Cardiac muscle cell (in vitro differentiated cells and primary cell): ENCODE measurements around the gene MRPL45. TPM values are rescaled to one million over a fixed set of nuclear protein-coding genes. Genes with fewer than 3 reads are reported as not detected.
"Not testable (repeated sequence)": the region's sequence is repeated elsewhere in the genome, so short reads cannot be mapped to it uniquely, and the experiment has no call there.

Experiments
- DNase-seq, 2 donors: peaks; one replicate each; pipeline versions ENCODE4 v3.0.0 to v3.0.0-alpha.2; 2010 to 2017; ENCODE audit warnings: low read depth in 1 of 2, low spot score in 1 of 2
- H3K27ac ChIP-seq: fragments of 200-600 bp; sonication (generic); 2 replicates; pipeline ENCODE4 v1.5.1; 2016
- H3K27me3 ChIP-seq: fragments of 200-600 bp; sonication (generic); 2 replicates; pipeline ENCODE4 v1.6.0; 2016; ENCODE audit warnings: control low read depth
- H3K36me3 ChIP-seq: fragments of 200-600 bp; sonication (generic); 2 replicates; pipeline ENCODE4 v1.5.1; 2016; ENCODE audit warnings: control low read depth
- H3K4me1 ChIP-seq: fragments of 200-600 bp; sonication (generic); 2 replicates; pipeline ENCODE4 v1.8.1; 2017; ENCODE audit warnings: low read depth, mild to moderate bottlenecking, mixed run types
- H3K4me3 ChIP-seq: fragments of 200-600 bp; sonication (generic); 2 replicates; pipeline ENCODE4 v1.5.1; 2016; ENCODE audit warnings: mild to moderate bottlenecking
- H3K9me3 ChIP-seq: fragments of 200-600 bp; sonication (generic); 2 replicates; pipeline ENCODE4 v1.5.1; 2017; ENCODE audit warnings: low read depth, mild to moderate bottlenecking, control low read depth
- polyA plus RNA-seq: library from polyadenylated mRNA; unstranded; fragments of >200 nt; fragmentation: Nextera tagmentation; extraction: Ambion mirVana; gene quantifications from 2 replicates; pipeline ENCODE4 v1.2.1, GENCODE V29; 2016
- total RNA-seq: library from RNA; depleted of rRNA; stranded (reverse); fragments of >200 nt; gene quantifications from 2 replicates; pipeline ENCODE4 v1.2.3, GENCODE V29; 2016

The MRPL45 gene
- total RNA-seq (42.0 and 46.7 TPM in 2 replicates), polyA plus RNA-seq (43.5 and 49.0 TPM in 2 replicates)

GRCh38 chr17:38296834-38297517 lies at the start of gene MRPL45:
MRPL45 (plus strand) TSS chr17:38297168; CDS start chr17:38297184, 16 bp downstream.
- peak within 1 kb of the TSS; percentile 61 for H3K4me3 ChIP-seq
- H3K4me1 ChIP-seq, H3K36me3 ChIP-seq, H3K27me3 ChIP-seq, H3K9me3 ChIP-seq: not testable (repeated sequence)
- DNase-seq = peak; percentile 96 to 98
- H3K27ac ChIP-seq = peak within 1 kb of the TSS; percentile 94

GRCh38 chr17:38253191-38253590 lies 43.8 kb upstream of the MRPL45 start:
- DNase-seq = not testable (repeated sequence)

GRCh38 chr17:38254357-38254756 lies 42.6 kb upstream of the MRPL45 start:
- H3K4me3 ChIP-seq, H3K4me1 ChIP-seq, H3K36me3 ChIP-seq, H3K27me3 ChIP-seq, H3K27ac ChIP-seq, DNase-seq, H3K9me3 ChIP-seq: not testable (repeated sequence)

More at GRCh38 chr17:38253191-38253590, 43.8 kb upstream of the MRPL45 start:
- not testable (repeated sequence) for H3K36me3 ChIP-seq, H3K9me3 ChIP-seq, H3K4me3 ChIP-seq, H3K27ac ChIP-seq, H3K4me1 ChIP-seq, H3K27me3 ChIP-seq

- peak overlapping the region; percentile 71 for H3K4me3 ChIP-seq
- not testable (repeated sequence) for H3K27me3 ChIP-seq, H3K36me3 ChIP-seq, H3K4me1 ChIP-seq, H3K9me3 ChIP-seq, H3K27ac ChIP-seq
- DNase-seq = peak; percentile 86 to 88
These were observed 39.9 kb upstream of the MRPL45 start for GRCh38 chr17:38257013-38257621.

- H3K27me3 ChIP-seq, DNase-seq, H3K27ac ChIP-seq, H3K4me3 ChIP-seq, H3K36me3 ChIP-seq, H3K9me3 ChIP-seq, H3K4me1 ChIP-seq: not testable (repeated sequence)
These were observed 30.9 kb upstream of the MRPL45 start for GRCh38 chr17:38265974-38266506.

GRCh38 chr17:38266571-38266970 lies 30.4 kb upstream of the MRPL45 start:
- not testable (repeated sequence) for H3K9me3 ChIP-seq, H3K36me3 ChIP-seq, H3K4me3 ChIP-seq, DNase-seq, H3K4me1 ChIP-seq, H3K27me3 ChIP-seq, H3K27ac ChIP-seq

GRCh38 chr17:38268138-38268537 lies 28.8 kb upstream of the MRPL45 start:
- H3K27me3 ChIP-seq, H3K36me3 ChIP-seq, H3K4me1 ChIP-seq, H3K9me3 ChIP-seq, H3K27ac ChIP-seq, DNase-seq, H3K4me3 ChIP-seq: not testable (repeated sequence)

GRCh38 chr17:38269045-38269444 lies 27.9 kb upstream of the MRPL45 start:
- not testable (repeated sequence) for H3K9me3 ChIP-seq, H3K4me3 ChIP-seq, H3K36me3 ChIP-seq, H3K27ac ChIP-seq, H3K27me3 ChIP-seq, DNase-seq, H3K4me1 ChIP-seq

- H3K27me3 ChIP-seq, H3K36me3 ChIP-seq, H3K9me3 ChIP-seq, H3K4me1 ChIP-seq, H3K27ac ChIP-seq, H3K4me3 ChIP-seq: not testable (repeated sequence)
- DNase-seq = peak in 1 of 2 donors; percentile 7
These were observed 27.4 kb upstream of the MRPL45 start for GRCh38 chr17:38269552-38269951.

- peak in 1 of 2 donors; percentile 3 for DNase-seq
These were observed 11.0 kb upstream of the MRPL45 start for GRCh38 chr17:38285994-38286393.

GRCh38 chr17:38286501-38287091 lies 10.4 kb upstream of the MRPL45 start:
- not testable (repeated sequence) for H3K27me3 ChIP-seq, H3K4me3 ChIP-seq, H3K36me3 ChIP-seq, H3K4me1 ChIP-seq, H3K9me3 ChIP-seq
- H3K27ac ChIP-seq = peak overlapping the region; percentile 58
- peak; percentile 42 to 84 for DNase-seq

More at GRCh38 chr17:38285994-38286393, 11.0 kb upstream of the MRPL45 start:
- not testable (repeated sequence) for H3K27ac ChIP-seq, H3K9me3 ChIP-seq, H3K4me3 ChIP-seq, H3K4me1 ChIP-seq, H3K36me3 ChIP-seq, H3K27me3 ChIP-seq
